Measurements from ENCODE around the gene TLR1. TPM values are rescaled to one million over a fixed set of nuclear protein-coding genes. Genes with fewer than 3 reads are reported as not detected.

Gene TLR1
- polyA plus RNA-seq, 1 experiment, result 0.93 TPM

GRCh38 chr4:38752372-38752940 is 52.1 kb downstream of the TLR1 start:
- no peaks in the 10 kb centered on the region for H3K27me3 ChIP-seq (ENCODE audit: control insufficient read depth, insufficient read depth, low read length)
- H3K27ac ChIP-seq (ENCODE audit: low read depth, low read length), result peak overlapping the region; percentile 75
- H3K4me3 ChIP-seq (ENCODE audit: low read depth, low read length), result no peak overlapping the region
- peaks cover 6% of the 10 kb centered on the region for H3K9me3 ChIP-seq (ENCODE audit: control insufficient read depth, insufficient read depth, low read length)
- TF ChIP-seq CTCF (IDR thresholded peaks at IDR 0.05; ENCODE audit: low read depth, low read length), result no peak
- ChIA-PET POLR2A (no interaction called here), CTCF (no interaction called here)
- no peak for DNase-seq (ENCODE audit: low read depth, low spot score)

DNA sequence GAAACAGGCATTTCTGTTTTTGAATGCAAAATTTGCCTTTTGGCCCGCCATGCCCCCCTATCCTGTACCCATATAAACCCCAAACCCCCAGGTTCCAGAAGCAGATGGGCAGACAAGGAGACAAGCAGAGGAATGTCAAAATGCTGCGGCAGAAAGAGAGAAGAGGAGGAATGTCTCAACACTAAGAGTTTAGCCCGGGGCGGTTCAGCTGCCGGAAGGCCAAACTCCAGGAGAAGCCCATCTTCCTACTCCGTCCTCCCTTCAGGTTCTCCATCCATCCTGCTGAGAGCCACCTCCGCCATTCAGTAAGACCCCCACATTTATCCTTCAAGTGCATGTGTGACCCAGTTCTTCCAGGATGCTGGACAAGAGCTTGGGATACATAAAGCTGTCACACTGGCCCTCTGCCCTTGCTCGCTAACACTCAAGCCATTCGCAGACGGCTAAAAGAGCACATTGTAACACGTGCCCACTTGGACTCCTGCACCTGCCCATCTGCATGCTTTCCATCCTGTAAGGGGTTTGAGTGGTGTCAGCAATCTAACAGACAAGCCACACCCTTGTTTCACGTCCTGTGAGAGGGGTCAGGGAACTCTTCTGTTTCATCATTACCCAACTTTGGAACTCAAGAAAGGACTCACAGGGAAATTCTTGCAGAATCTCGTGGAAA is 53.1 kb downstream of the TLR1 start:
- H3K27me3 ChIP-seq (ENCODE audit: control insufficient read depth, insufficient read depth, low read length), result no peaks in the 10 kb centered on the region
- no peak overlapping the region for H3K27ac ChIP-seq (ENCODE audit: low read depth, low read length)
- no peak overlapping the region for H3K4me3 ChIP-seq (ENCODE audit: low read depth, low read length)
- TF ChIP-seq CTCF (IDR thresholded peaks at IDR 0.05; ENCODE audit: low read depth, low read length), result no peak
- no peak for DNase-seq (ENCODE audit: low read depth, low spot score)
- peaks cover 8% of the 10 kb centered on the region for H3K9me3 ChIP-seq (ENCODE audit: control insufficient read depth, insufficient read depth, low read length)
- ChIA-PET CTCF (no interaction called here), POLR2A (no interaction called here)

- no peak overlapping the region for H3K4me3 ChIP-seq (ENCODE audit: low read depth, low read length)
- H3K9me3 ChIP-seq (ENCODE audit: control insufficient read depth, insufficient read depth, low read length), result peaks cover 8% of the 10 kb centered on the region
- POLR2A ChIA-PET, result no interaction called here
- CTCF ChIA-PET, result interaction anchor here (1.0 kb wide), 1 partner anchor 10 kb away, joined by 4 read pairs; no protein-coding TSS in a partner anchor
- no peak for DNase-seq (ENCODE audit: low read depth, low spot score)
- TF ChIP-seq CTCF (IDR thresholded peaks at IDR 0.05; ENCODE audit: low read depth, low read length), result no peak
- H3K27me3 ChIP-seq (ENCODE audit: control insufficient read depth, insufficient read depth, low read length), result no peaks in the 10 kb centered on the region
- no peak overlapping the region for H3K27ac ChIP-seq (ENCODE audit: low read depth, low read length)
These were observed 55.3 kb downstream of the TLR1 start for GRCh38 chr4:38749336-38749735.

DNA sequence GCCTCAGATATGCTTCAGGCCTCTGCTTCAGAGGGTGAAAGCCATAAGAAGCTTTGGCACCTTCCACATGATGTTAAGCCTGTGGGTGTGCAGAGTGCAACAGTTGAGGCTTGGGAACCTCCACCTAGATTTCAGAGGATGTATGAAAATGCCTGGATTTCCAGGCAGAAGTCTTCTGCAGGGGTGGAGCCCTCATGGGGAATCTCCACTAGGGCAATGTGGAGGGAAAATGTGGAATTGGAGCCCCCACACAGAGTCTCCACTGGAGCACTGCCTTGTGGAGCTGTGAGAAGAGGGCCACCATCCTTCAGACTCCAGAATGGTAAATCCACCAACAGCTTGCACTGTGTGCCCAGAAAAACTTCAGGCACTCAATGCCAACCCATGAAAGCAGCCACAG is 57.0 kb downstream of the TLR1 start:
- ChIA-PET CTCF (no interaction called here), POLR2A (no interaction called here)
- no peak for TF ChIP-seq CTCF (IDR thresholded peaks at IDR 0.05; ENCODE audit: low read depth, low read length)
- Histone ChIP-seq H3K4me3 (ENCODE audit: low read depth, low read length) (no peak overlapping the region), H3K27ac (ENCODE audit: low read depth, low read length) (no peak overlapping the region), H3K9me3 (ENCODE audit: control insufficient read depth, insufficient read depth, low read length) (peaks cover 8% of the 10 kb centered on the region), H3K27me3 (ENCODE audit: control insufficient read depth, insufficient read depth, low read length) (no peaks in the 10 kb centered on the region)
- no peak for DNase-seq (ENCODE audit: low read depth, low spot score)

Small RNAs within 50 kb of the gene (small RNA-seq; reads per million reads assigned to genes)
- not detected for gene RNA5SP158 (ENCODE audit: insufficient read length, low read depth)

Other genes starting within 250 kb of the TLR1 start
- gene KLF3, start 140.6 kb downstream of the TLR1 start, polyA plus RNA-seq (2011; rRNA removed), result 22.1 and 24.3 TPM in 2 replicates
- gene TLR10, start 21.8 kb downstream of the TLR1 start, polyA plus RNA-seq (2011; rRNA removed), result not detected in 2 replicates
- 2.8 and 3.7 TPM in 2 replicates for gene TLR6, start 52.0 kb upstream of the TLR1 start, polyA plus RNA-seq (2011; rRNA removed)
- gene FAM114A1, start 63.0 kb upstream of the TLR1 start, polyA plus RNA-seq (2011; rRNA removed), result 258 and 303 TPM in 2 replicates
- 1.8 and 2.3 TPM in 2 replicates for gene TMEM156, start 227.6 kb upstream of the TLR1 start, polyA plus RNA-seq (2011; rRNA removed)